Activated CD4-positive, alpha-beta T cell treated with anti-CD3 and anti-CD28 coated beads, Interleukin-10, Interleukin-2, amounts not matched to agents 100 ng/mL and 50 ng/mL, durations not matched to agents 16 hours and 8 hours (primary cell): ENCODE results near the gene ZAP70.

Source experiments
- DNase-seq: peaks from one replicate; pipeline ENCODE4 v3.0.0-alpha.2; 2020

ZAP70 gene

GRCh38 chr2:97755491-97755890 lies 42.1 kb downstream of the ZAP70 start:
- DNase-seq: no peak

DNA sequence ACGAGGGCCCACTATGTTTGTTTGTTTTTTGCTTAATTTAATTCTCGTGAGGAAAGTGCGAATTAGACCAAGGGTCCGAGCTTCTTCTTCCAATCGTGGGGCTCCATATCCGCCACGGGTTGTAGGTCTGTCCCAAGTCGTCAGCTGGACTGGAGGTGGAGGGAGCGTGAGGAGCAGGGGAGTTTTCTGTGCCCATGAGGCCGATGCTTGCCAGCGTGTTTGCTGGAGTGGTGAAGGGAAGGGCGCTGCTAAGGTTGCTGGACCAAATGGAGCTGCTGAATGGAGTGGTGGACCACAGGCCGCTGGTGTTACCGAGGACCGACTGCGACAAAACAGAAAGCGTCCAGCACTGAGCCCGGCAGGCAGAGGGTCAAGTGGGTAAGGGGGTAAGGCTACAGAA lies 43.7 kb downstream of the ZAP70 start:
- no peak for DNase-seq

DNA sequence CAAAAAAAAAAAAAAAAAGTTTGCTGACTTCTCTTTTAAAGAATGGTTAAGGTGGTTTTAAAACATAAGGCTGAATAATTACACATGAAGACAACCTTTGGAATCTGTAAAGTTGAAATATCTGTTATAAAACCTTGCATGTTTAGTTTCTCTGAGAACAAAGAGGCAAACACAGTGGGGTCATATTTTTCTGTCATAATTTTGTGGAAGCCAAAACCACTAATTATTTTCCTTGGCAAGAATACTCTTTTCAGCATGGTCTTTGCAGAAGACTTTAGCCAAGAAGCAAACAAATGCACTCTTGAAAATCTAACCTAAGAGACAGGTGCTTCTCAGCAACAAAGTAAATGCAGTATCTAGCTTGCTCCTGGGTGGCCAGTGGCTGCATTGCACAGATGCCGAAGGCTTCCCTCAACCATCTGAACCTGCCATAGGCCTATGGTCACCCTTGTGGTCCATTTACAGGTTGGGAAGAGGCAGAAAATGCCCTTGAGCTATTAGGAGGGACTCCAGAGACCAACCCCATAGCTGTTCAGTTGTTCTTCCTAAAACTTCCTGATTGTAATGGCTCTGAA lies 44.8 kb downstream of the ZAP70 start:
- DNase-seq: no peak

DNA sequence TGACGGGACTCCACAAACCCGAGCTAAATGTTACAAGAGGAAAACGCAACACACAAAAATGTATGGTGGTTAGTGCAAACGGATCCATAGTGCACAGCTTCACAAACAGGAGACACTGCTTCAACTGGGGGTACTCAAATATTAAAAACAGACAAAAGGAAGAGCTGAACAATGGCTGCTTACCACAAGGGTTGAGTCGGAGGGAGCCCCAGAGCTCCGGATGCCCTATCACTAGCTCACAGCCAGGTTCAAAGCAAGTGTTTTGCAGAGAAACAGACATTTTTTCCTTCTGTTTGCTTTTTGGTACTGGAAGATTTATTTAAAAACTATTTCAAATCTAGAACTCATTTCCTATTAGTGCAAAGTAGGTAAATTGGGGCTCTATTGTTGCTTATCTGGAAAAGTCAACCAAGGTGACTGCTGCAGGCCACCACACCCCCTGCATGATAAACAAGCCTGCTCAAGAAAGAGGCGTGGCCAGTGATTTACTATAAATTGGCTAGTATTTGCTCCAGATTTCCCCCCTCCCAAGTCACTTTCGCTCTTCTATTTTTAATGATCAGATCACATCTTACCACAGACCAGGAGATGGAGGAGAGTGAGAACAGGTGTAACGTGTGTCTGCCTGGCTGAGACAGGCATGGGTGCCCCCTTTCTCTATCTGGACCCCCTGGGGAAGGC lies 46.5 kb downstream of the ZAP70 start:
- no peak for DNase-seq

DNA sequence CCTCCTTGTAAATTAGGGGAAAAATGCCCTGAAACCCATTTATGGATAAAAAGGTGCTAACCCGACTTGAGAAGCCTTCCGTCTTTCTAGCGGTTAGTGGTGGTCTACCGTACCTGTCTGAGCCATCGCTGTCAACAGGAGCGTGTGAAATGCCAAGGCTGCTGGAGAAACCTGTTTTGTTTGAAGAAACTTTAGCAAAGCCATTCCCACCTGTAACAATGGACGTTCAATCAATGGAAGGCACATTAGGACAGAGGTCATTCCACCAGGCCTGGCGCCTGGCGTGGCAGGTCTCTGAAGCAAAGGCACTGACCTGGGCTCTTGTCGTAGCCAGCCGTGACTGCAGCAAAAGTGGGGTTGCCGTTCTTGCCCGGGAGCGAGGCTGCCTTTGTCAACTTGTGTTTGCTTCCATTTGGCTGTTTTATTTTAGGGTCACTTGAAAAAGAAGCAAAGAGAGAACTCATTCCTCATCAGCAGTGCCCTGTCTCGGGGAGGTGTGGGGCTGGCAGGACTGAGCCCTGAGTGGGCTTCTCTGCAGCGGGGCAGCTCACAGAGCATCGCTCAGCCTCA lies 47.2 kb downstream of the ZAP70 start:
- DNase-seq: no peak

- peak; percentile 55 for DNase-seq
These were observed 47.8 kb downstream of the ZAP70 start for GRCh38 chr2:97761192-97761591.

DNA sequence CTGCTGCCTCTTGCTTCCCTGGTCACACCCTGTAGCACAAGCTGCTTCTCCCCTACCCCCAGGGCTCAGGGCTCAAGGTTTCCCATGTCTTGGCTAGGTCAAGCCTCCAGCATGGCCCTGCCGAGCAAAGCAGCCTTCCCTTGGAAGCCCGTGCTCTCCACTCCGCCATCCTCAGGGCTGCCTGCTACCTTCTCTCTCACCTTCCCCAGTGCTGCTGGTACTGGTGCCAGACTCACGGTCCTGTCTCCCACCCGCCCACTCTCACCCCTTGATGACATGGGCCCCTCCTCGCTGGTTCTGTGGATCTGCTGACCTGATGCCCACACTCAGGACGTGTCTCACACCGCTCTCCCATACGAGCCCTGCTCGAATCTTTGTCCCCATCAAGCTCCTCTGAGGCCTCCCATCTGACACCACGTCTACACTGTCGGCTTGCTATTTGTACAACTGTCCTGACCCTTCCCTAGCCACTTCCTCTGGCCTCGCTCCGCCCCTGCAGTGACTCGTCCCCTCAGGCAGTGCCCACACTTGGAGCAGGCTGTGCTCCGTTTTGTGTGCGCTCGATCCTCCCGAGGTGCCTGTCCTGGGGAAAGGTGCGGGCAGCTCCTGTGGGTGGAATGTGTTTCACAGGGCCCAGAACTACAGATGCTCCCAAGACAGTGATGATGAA lies 49.9 kb downstream of the ZAP70 start:
- no peak for DNase-seq

GRCh38 chr2:97764559-97765263 lies 51.3 kb downstream of the ZAP70 start:
- no peak for DNase-seq

DNA sequence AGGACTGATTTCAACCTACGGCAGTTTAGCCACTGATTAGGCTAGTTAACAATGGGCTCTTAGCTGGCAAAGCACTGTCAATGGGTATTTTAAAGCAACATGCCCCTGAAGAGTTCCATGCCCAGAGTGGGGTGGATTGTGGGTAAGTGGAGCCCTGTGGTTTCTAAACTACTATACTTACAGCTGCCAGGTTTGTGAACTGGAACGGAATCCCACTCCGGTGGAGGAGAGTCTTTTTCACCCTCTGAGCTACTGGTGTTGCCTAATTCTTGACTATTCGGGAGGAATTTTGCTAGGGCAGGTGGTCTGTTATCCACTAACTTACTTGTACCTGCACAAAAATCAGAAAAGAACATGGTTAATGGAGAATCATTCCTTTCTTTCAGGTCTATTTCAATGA lies 52.6 kb downstream of the ZAP70 start:
- DNase-seq: no peak

- no peak for DNase-seq
These were observed 53.2 kb downstream of the ZAP70 start for GRCh38 chr2:97766567-97766966.

DNA sequence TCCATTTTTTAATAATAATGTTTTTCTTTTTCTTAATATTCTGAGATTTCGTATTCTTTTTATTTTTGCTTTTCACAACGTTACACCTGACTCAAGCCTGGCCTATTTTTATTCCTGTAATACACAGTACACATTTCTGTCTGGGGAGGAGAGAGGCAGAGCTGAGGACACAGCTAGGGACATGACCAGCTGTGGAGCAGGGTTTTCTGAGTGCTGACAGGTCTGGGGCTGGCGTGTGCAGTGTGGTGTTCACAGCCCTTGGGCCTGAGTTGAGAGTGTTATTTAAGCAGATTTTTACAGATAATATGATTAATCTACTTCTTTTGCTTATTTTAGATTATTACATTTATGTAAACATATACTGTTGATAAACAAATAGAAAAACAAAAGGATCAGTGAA lies 55.9 kb downstream of the ZAP70 start:
- no peak for DNase-seq

DNA sequence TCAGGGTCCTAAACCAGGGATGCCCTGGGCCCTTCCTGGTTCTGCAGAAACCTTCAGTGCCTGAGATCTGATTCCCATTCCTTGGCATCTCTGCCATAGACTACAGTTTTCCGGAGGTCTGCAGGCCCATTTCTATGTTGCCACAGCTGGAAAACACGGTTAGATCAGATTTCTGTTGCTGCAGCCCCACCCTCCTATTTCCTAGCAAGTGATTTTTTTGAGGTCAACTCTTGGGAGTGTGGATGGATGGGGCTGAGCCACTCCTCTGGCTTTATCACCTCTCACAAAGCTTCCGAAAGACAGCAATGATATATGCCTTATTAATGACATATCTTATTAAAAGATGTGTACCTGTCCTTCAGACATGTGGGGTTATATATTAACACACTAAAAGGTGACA lies 56.3 kb downstream of the ZAP70 start:
- no peak for DNase-seq

- DNase-seq: no peak
These were observed 57.1 kb downstream of the ZAP70 start for GRCh38 chr2:97770445-97770844.

DNA sequence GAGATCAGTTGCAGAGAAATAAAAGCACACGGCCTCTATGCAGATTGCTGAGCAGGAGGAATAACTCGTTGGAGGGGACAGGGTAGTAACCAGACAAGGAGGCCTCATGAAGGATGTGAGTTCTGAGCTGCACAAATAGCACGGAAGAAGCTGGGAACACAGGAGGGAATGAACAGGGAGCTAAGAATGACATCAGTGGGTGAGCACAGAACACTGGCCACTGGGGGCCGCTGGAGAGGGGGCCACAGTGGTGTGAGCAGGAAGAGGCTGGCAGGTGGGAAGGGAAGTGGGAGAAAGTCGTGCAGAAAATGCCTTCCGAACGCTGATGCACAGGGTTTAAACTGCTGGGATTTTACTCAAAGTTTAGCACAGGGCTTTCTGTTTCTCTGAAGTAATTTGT lies 61.0 kb downstream of the ZAP70 start:
- DNase-seq: no peak

GRCh38 chr2:97775074-97775473 lies 61.7 kb downstream of the ZAP70 start:
- no peak for DNase-seq

DNA sequence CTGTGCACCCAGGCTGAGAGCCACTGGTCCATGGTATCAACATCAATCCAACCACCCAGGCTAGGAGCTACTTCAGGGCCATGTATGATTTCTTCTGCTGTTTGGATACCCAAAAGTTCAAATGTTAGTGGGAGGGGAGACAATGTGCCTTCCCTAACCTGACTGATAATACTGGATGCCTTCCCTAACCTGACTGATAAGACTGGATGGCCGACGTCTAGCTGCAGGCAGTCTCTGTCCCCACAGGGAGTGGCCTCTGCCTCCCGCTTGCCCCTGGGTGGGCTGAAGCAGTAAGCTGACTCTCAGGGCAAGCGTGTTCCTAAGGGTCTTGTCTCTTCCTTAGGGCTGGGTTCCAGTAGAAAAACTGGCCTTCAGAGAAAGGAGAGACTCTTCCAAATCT lies 65.8 kb downstream of the ZAP70 start:
- no peak for DNase-seq

DNA sequence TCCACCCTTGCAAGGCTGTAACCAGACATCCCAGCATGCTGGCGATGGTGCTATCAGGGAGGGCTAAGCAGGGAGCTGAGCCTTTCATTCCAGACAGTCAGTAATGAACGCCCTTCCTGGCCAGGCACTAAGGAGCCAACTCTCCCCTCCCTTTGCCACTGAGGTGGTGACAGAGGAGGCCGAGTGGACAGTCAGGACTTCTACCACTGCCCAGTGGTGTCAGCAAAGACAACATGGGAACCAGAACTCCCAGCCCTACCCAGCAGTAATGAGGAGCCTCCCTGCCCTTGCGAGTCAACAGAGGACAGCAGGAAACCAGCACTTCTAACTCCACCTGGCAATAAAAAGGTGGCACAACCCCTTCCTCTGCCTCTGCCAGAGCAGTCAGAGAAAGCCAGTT lies 68.6 kb downstream of the ZAP70 start:
- no peak for DNase-seq

DNA sequence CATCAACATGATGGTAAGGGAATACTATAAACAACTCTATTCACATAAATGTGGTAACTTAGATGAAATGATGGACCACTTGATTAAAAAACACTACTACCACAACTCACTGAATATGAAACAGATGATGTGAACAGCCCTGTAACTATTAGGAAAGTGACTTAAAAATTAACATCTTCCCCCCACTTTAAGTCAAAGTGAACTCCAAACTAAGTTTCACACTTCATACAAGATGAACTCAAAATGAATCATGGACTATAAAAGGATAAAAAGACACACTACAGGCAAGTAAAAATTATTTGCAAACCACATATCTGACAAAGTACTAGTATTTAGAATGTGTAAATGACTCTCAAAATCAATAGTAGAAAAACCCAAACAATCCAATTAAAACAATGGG lies 71.6 kb downstream of the ZAP70 start:
- DNase-seq: no peak

DNA sequence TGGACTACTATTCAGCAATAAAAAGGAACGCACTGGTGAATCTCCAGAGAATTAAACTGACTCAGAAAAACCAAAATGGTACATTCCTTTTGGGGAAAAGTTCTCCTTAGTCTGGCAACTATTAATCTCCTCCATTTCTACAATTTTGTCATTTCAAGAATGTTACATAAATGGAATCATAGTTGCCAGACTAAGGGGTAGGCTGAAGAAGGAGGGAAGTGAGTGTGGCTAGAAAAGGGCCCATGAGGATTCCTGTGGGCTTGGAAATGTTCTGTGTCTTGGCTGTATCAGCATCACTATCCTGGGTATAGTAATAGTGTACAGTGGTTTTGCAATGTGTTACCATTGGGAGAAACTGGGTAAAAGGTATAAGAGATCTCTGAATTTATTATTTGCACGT lies 72.4 kb downstream of the ZAP70 start:
- DNase-seq: no peak

DNA sequence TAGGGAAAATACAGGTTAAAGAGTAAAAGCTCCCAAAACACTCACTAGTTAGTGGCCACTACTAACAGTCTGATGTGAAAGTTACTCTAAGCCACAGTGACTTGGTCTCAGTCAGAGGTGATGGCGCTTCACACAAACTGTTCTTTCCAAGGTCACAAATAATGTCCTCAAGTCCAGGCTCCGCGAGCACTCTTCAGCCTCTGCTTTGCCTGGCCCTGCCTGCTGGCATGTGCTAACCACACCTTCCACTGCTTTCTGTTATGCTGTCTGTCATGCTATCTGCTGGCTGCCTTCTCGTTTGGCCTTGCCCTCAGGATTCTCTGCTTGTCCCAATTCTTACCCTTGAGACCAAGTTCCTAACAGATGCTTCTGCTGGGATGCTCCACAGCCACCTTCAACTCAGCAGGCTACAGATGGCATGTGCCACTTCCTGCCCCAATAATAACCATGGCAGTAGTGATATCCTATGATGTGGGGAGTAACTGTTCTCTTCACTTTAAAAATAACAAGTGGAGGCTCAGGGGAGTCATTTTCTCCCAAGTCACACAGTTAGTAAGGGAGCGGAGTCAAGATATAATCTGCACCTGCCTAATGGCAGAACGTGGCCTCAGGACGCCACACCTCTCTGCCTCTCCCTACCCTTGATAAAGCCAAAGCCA lies 75.7 kb downstream of the ZAP70 start:
- DNase-seq: no peak
